ENCODE measurements around the gene TENM3.

The TENM3 gene

DNA sequence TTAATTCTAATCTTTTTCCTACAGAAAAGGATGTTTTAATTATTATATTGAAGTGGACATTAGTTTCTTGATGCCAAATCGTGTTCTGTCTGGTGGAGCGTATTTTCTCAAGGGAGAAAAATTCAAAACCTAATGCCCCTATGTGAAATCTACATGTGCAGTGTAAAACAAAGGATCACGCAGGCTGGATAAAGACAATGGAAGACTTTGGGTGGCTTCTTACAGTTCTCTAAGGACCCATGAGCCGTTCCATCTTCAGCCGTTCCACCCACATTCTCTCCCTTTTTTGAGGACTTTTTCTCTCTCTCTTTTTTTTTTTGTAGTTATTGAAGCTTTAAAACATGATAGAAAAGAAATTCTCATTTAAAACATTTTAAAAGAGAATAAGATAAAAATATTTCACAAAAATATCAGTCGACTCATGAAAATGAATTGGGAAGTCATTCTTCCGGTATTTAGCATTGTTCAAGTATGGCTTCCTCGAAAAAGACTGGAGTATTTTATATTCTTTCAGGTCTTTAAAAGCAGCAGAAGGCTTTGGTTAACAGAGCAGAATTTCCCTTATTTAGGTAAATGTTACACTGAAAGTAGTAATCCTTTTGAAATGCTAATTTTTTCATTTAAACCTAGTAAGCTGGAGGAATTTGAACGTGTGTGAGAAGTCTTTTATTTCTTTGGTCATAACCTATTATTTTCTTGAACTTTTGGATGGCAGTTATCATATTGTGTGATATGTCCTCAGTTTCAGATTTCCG is 11.0 kb downstream of the TENM3 start:
- no peak for DNase-seq (ENCODE audit: low read depth)

DNA sequence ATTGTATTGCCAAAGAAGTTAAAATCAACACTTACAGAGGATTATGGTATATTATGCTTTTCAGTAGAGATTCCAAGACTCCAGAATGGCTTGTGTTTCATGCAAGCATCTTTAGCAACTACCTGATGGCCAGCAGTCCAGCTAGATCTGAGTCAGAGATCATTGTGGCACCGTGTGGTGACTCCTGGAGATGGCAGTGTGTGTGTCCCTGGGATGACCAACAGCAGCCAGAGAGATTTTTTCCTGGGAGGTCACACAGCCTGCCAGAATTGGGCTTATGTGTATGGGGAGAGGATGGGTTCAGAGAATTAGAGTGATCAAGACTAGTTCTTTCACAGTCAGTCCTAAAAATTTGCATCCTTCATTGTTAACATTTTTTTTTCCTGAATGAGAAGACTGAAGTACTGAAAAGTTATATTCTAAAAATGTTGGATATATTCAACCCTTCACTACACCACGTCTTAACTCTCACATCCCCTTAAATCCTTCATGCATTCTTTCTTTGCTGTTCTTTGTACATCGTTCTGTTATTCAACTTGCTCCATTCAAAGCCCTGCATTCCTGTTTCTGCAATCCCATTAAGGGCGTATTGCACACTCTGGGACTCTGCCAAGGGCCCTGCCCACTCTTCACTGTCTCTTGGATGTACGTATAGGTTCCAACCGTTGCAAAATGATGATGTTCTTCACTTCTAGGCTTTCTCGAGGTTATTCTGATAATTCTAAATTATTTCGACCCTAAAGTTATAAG is 12.4 kb downstream of the TENM3 start:
- DNase-seq (ENCODE audit: low read depth): no peak

DNA sequence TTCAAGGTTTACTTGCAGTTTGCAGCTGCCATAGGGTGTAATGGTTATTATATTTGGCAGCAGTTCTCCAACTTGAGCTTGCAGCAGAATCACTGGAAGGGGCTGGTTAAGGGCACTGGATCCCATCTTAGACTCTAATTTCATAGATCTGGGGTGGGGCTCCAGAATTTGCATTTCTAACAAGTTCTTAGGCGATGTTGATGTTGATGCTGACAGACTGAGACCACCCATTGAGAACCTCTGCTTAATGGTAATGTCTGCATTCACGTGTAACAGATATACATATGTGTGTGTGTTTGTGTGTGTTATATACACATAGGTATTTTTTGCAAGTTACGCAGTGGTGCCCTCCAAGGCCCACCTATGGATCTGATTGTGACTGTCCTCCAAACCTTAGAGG is 13.8 kb downstream of the TENM3 start:
- DNase-seq (ENCODE audit: low read depth): no peak

DNA sequence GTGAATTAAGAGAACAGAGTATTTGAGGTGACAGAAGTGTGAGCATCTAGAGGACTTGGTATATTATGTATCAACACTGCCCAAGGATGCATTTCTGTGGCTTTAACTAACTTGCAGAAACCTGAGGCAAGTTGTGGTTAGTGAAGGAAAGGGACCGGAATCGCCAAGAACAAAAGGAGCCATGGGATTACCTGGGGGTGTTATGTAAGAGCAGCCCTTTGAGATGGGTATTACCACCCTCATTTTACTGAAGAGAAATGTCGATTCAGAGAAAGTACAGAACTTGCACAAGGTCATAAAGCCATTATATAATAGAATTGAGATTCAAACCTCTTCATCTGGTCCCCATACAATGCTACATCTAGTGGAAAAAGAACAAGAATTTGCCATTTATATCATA is 14.3 kb downstream of the TENM3 start:
- DNase-seq (ENCODE audit: low read depth): no peak

DNA sequence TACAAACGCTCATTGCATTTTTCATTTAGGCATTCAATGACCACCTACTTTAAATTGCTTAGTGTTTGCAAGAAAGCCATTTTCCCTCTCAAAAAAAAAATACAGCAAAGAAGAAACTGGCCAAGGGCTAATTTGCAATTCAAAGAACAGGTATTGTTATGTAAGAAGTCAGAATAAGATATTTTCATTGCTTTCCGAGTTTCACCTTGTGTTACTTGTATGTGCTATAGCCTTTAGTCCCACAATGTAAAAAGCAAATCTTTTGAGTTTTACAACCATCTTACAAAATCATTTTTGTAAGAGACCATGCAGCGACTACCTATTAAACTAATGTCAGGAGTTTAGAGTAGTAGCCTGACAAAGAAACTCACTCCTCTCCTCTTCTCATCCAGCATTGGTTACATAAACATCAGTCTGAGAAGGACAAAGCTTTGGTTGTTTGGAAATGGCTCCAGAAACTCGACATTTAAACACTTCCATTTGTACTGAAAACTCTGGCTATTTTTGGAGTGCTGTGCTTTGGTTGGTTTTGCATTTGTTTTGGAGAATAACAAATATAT is 15.3 kb downstream of the TENM3 start:
- DNase-seq (ENCODE audit: low read depth): no peak

DNA sequence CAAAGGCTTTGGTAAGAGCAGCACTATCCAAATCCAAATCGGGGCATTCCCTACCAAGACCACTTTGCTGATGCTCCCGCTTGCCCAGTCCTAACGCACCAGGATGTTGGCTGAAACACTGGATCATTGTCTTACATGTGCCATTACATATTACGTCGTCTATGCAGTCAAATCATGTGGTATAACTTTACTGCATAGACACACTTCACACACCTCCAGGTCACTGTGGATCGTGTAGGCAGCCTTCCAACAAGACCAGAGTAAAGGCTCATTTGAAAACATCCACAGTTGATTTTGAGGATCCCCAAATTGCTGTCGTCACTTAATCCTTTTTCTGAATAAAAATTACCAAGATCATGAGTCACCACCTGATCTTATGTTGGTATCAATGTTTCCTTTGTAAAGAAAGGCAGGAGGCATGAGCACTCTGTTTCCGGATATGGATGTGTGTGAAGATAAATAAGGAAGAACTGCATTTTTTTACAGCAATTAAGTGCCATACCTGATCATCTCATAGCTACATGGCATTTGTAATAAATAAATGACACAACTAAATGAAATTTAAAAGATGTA is 18.5 kb downstream of the TENM3 start:
- no peak for DNase-seq (ENCODE audit: low read depth)

DNA sequence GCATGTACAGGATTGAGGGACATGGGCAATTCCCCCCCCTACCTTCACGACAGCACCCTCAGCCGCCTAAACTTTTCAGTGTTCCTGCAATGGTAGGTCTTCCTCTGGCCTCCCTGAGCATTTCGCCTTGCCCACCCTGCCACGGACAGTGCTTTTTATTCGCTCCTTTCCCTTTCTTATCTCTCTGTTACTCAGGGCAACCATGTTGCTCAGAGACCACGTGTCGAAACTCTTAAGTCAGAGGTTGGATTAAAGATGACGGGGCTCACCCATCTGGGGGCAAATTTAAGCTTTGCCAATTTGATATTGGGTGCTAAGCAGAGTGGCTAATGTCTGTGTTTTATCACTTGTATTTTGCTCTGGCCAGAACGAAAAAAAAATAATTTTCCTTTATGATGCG is 20.4 kb downstream of the TENM3 start:
- no peak for DNase-seq (ENCODE audit: low read depth)

DNA sequence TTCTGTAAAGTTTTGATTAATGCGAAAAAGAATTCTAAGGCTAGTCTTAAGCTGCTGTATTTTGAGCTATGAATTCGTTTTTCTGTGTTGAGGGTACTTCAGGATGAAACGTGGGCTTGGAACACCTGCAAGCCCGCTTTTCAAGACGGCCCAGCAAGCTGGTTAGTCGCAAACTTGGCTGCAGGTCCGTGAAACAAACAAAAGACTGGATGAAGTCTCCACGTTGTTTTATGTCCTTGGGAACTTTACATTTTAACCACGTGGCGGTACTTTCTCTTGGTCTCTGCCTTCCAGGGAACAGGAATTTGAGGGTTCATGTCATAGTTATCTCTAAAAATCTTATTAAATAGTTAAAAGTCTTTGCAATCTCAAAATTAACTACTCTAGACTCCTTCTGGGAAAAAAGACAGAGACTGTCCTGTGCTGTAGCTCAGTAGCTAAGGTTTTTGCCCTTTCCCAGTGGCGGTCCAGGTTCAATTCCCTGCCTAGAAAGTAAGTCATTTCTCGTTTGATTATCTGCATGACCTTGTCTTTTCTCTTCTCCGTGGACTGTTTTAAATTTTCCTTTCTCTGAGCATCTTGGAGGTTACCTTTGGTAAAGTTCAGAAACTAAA is 21.0 kb downstream of the TENM3 start:
- DNase-seq (ENCODE audit: low read depth): no peak

DNA sequence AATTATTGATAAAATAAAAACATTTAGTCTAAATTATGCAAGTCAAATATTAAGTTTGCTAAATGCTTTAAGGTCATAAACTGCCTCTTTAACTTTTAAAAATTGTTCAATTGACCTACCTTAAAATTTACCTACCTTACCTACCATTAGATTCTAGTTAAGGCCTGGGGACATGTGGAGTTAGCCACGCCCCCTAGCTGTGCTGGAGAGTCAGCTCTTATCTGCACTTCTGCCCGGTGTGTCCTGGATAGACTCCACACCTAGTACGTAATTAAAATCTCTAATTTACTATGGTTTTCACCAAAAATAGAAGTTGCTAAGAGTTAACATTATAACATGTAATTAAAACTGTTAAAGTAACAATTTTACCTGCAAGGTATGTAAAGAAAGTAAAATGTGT is 22.7 kb downstream of the TENM3 start:
- no peak for DNase-seq (ENCODE audit: low read depth)

DNA sequence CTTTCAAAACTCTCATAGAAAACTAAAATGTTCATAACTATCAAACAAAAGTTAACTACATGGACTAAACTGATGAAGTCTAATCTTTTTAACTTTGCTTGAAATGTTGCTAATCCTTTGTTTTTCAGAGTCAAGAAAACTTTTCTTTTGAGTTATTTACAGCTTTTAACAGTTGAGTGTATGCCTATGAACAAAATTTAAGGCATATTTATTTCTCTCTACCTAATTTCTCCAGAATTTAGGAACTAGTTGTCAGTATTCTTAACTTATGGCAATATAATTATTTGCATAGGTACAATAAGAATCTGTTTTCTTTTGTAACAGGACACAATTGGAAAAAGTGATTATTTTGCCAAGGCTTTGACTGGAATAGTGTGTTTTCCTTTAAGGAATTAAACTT is 23.8 kb downstream of the TENM3 start:
- no peak for DNase-seq (ENCODE audit: low read depth)

DNA sequence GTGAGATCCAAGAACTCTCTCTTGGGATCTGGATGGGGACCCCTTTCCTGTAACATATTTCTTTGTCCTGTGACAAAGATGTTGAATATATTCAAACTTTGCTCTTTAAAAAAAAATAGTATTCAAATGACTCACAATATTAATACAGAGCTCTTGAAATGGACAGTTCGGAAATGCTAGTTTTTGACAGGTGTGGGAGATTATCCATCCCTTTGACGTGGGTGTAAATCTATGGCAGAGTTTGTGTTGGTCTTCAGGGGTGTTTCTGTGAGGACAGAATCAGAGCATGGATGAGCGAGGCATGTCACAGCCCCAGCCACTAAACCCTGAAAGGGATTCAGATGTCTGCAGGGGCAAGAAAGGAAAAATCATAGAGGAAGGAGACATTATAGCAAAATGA is 25.8 kb downstream of the TENM3 start:
- no peak for DNase-seq (ENCODE audit: low read depth)

DNA sequence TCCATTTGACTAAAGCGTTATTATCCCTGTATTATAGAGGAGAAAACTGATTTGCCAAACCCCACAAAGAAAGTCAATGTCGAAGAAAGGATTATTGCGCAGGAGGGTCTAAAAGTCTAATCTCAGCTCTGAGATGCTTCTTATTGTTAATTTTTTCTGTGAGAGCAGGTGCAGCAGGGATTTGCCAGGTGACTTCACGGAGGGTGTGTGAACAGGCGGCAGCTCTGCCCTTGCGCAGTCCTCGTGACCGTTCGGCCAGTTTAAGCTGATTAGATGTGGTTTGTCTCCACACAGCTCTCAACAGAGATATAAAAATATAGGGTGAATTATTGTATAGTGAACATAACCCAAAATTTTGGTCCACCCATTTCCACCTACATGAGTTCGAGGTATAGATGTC is 28.5 kb downstream of the TENM3 start:
- DNase-seq (ENCODE audit: low read depth): no peak

DNA sequence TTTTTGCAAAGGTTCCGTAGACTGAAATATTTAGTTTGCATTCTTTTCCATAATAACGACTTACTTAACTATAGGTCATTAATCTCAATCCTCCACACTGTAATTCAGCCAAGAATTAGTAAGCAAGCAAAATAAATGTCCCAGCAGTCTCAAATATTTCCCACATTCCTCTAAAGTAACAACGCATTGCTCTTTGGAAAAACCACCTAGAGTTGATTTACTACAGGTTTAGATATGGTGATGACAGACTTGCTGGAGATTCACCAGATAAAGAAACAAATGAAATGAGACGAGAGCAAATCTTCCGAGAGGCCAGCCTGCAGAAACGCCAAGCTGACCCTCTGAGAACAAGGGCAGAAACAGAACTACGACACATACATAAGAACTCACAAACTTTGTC is 28.9 kb downstream of the TENM3 start:
- no peak for DNase-seq (ENCODE audit: low read depth)

DNA sequence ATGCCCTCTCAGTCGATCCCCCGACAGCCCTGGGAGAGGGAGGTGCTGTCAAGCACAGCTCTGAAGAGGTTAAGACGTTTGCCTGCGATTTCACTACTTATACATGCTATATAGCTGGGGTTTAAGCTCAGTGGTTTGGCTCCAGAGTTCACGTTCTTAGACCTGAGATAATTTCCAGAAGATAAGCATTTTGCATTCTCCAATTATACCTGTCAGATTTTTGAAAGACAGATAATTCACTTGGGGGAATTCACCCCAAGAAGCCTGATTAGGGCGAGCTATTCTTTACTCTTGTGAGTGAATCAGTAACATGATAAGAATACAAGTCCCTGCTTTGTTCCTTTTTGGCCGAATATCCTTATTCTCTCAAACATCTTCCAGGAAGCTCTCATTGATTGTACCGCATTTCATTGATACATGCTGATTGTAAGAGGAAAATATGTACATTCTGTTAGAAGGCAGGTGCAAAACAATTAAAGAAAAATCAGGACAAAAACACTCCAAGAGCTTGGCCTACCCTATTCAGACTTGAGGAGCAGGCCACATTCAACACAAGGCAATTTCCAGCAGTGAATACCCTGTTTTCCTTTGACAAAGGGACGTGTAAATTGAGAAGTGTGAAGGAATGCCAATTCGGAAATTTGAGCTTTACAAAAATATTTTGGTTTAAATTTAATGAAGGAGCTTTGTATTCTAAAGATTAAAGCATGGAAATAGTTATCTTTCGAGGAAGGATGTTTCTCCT is 30.2 kb downstream of the TENM3 start:
- no peak for DNase-seq (ENCODE audit: low read depth)

DNA sequence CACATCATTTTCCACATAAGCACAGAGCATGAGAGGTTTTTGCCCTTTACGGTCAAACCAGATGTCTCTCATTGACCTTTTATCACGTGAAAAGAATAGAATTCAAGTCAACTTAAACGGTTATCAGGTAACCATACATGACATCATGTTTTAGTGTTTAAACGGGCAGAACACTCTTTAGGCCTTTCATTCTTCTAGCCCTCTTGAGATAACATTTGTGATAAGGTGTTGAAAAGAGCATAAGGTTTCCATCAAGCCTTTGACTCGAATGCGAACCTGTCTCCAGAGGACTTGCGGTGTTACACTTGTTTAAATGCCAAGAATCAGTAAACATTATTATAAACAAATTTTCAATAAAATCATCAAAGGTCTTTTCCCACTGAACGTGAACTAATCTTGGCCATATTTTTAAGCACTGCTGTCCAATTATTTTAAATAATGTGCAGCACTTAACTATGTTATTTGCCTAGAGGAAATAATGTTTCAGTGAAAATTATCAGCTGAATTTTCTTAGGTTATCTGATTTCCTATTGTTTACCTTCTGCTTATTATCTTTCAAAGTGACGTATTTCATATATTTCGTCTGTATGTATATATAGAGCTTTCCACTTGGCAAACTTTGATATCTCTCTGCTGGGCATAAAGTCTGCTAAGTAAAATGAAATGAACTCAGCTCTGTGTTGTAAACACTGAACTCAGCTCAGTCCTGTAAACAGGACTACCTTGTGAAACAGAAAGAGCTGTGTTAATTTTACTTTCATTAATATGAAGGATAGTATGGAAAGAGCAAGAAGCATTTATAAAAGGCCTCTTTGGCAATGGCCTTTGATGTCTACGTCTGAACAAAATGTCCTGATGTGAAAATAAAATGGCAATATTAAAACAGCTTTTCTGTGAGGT is 33.3 kb downstream of the TENM3 start:
- DNase-seq (ENCODE audit: low read depth): no peak

DNA sequence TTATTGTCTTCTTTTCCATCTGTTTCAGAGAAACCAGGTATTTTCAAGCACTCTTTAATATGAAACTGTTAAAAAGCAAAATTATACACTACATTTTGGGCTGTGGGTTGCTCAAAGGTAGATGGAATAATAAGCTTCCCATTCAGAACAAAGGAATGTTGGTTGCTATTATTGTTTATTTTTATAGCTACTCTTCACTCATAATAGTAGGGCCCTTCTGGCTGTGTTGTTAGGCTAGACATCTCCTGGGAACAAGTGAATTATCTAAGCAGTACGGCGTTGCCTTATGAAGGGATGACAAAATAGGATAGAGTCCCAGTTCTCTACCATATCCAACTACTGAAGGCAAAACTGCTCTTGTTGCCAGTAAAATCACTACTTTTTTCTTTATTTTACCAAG is 34.2 kb downstream of the TENM3 start:
- DNase-seq (ENCODE audit: low read depth): no peak

DNA sequence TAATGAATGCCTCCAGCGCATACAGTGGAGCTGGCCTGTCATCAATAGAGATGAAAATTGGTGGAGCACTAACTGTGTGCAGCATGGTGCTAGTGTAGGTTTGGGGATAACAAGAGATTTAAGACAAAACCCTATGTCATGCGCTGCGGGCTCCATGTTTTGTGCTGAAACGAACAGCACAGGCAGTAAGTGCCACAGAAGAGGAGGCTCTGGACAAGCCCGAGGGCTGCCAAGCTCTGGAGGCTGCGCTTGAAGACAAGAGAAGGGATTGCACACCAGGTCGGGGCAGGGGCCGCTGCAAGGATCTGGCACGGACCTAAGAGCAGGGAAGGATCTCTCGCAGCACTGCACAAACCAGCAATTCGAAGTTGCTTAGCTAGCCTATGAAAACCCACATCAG is 35.5 kb downstream of the TENM3 start:
- no peak for DNase-seq (ENCODE audit: low read depth)

DNA sequence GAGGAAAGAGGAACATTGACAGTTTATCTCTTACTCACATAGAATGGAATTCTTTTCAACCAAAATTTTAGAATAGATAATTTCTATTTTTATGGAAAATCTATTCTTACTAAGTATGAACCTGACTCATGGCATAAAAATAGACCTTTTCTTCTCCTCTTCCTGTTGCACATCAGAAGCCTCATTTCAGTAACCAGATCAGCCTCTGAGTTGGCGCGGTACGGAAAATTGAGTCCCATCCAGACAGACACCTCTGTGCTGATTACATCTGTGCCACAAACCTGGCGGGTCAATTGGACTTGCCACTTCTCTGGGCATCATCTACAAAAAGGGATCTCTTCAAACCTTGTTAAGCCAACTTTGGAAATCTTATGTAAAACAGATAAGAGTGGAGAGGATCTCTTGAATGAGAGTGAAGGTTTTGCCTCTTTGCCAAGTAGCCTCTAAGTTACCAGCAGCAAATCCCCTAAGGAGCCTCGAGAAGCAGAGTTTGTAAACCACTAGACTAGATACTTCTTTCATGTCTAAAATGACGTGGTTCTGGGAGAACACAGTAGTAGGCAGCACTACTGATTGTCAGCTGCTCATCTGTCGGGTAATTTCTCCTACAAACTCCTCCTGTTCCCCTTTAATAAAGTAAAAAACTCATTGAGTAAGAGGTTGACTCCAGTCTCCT is 37.4 kb downstream of the TENM3 start:
- DNase-seq (ENCODE audit: low read depth): no peak

DNA sequence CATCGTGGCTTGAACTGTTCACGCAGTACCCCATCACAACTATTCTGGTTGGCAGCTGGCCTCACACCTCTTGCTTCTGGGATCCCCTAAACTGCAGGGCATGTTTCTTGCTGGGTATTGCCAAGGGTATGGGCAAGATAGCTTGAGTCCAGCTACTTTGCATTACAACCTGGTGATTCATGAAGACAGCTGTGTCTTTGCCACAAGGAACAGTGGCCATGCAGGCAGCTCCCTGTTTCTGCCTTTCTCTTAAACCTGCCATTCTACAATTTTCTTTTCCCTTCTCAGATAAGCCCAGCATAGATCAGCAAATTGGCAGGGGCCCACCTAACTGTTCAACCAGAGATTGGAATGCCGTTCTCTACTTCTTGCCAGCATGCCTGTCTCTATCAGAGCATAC is 42.8 kb downstream of the TENM3 start:
- no peak for DNase-seq (ENCODE audit: low read depth)

DNA sequence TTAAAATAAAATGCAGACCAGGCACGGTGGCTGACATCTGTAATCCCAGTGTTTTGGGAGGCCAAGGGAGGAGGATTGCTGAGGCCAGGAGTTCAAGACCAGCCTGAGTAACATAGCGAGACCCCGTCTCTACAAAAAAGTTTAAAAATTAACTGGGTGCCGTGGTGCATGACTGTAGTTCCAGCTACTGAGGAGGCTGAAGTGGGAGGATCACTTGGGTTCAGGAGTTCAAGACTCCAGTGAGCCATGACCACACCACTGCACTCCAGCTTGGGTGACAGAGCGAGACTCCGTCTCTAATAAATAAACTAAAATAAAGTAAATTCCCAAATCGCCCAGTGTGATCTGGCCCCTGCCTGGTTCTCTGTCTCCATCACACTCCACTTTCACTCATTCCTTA is 43.7 kb downstream of the TENM3 start:
- DNase-seq (ENCODE audit: low read depth): no peak

Data from stimulated activated CD8-positive, alpha-beta memory T cell treated with anti-CD3 and anti-CD28 coated beads, Interleukin-4, amount 100 ng/mL, for 24 hours (primary cell).